ENCODE data around the gene FRMD4A.
A peak's percentile ranks its signal among the peaks of the same experiment; 100 is the strongest.

Gene FRMD4A

DNA sequence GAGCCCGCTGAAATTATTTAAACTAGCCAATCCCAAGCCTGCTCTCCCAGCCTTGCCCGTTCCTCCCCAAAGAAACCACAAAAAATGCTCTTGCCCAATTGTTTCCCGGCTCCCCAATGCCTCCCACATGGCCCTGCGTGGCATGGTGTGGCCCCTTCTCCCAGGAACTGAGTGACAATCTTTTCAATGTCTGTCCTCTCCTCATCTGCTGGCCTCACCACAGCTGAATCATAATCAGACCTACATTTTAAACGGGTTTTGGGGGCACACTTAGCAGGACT, 542.5 kb downstream of the FRMD4A start:
- Histone ChIP-seq H3K4me3 (ENCODE audit: insufficient read depth, low read length, poor library complexity, severe bottlenecking) (no peak overlapping the region), H3K36me3 (ENCODE audit: low read length) (no peaks in the 10 kb centered on the region), H3K9ac (ENCODE audit: low read length) (no peak overlapping the region), H3K79me2 (ENCODE audit: insufficient read depth, low read length) (no peaks in the 10 kb centered on the region), H3K9me3 (ENCODE audit: insufficient read depth, low read length) (no peaks in the 10 kb centered on the region), H4K20me1 (ENCODE audit: low read depth, low read length) (no peaks in the 10 kb centered on the region), H2AFZ (ENCODE audit: low read depth, low read length, severe bottlenecking) (no peak overlapping the region), H3K9me2 (replicated peaks; ENCODE audit: insufficient read depth, low read length) (no peaks in the 10 kb centered on the region), H3F3A (ENCODE audit: insufficient read depth) (no peaks in the 10 kb centered on the region), H3K27me3 (ENCODE audit: low read length) (no peaks in the 10 kb centered on the region), H3K27ac (ENCODE audit: low read depth, low read length) (0 out of 2 replicates have a peak overlapping the region, but pooled peaks have one; percentile 15), H3K4me2 (ENCODE audit: low read depth, low read length, poor library complexity, severe bottlenecking) (no peak overlapping the region)
- TF ChIP-seq EZH2phosphoT487 (conservative IDR thresholded peaks at IDR 0.05; ENCODE audit: low read length), result no peak
- TF ChIP-seq, protein P1, sequence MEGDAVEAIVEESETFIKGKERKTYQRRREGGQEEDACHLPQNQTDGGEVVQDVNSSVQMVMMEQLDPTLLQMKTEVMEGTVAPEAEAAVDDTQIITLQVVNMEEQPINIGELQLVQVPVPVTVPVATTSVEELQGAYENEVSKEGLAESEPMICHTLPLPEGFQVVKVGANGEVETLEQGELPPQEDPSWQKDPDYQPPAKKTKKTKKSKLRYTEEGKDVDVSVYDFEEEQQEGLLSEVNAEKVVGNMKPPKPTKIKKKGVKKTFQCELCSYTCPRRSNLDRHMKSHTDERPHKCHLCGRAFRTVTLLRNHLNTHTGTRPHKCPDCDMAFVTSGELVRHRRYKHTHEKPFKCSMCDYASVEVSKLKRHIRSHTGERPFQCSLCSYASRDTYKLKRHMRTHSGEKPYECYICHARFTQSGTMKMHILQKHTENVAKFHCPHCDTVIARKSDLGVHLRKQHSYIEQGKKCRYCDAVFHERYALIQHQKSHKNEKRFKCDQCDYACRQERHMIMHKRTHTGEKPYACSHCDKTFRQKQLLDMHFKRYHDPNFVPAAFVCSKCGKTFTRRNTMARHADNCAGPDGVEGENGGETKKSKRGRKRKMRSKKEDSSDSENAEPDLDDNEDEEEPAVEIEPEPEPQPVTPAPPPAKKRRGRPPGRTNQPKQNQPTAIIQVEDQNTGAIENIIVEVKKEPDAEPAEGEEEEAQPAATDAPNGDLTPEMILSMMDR (IDR thresholded peaks at IDR 0.05; ENCODE audit: insufficient read depth, low read length, poor library complexity, severe bottlenecking), result no peak

DNA sequence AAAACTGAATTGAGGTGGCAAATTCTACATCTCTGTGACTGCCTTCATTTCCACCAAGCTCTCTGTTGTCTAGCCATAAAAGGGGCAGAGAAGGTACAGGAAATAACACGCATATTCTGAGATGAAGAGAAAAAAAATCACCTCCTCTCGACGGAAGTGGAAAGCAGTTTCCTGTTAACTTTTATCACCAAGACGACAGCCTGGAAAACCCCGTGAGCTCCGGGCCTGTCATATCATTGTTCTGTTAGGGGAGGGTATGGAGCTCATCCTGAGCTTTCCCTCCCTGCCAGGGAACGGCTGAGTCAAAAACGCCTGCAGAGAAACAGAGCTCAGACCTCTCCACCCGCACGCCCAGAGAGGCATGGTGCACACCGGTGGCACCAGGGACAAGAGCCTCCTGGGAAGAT, 543.7 kb downstream of the FRMD4A start:
- Histone ChIP-seq H3K9me3 (ENCODE audit: insufficient read depth, low read length) (no peaks in the 10 kb centered on the region), H3K36me3 (ENCODE audit: low read length) (no peaks in the 10 kb centered on the region), H3F3A (ENCODE audit: insufficient read depth) (peaks cover 5% of the 10 kb centered on the region; the same call in 1 of the 2 replicates), H3K79me2 (ENCODE audit: insufficient read depth, low read length) (no peaks in the 10 kb centered on the region), H3K27ac (ENCODE audit: low read depth, low read length) (peak overlapping the region; percentile 87), H3K9ac (ENCODE audit: low read length) (peak overlapping the region; percentile 35), H3K27me3 (ENCODE audit: low read length) (no peaks in the 10 kb centered on the region), H3K9me2 (replicated peaks; ENCODE audit: insufficient read depth, low read length) (no peaks in the 10 kb centered on the region), H3K4me3 (ENCODE audit: insufficient read depth, low read length, poor library complexity, severe bottlenecking) (no peak overlapping the region), H3K4me2 (ENCODE audit: low read depth, low read length, poor library complexity, severe bottlenecking) (peak overlapping the region; percentile 45), H2AFZ (ENCODE audit: low read depth, low read length, severe bottlenecking) (peak overlapping the region; percentile 49), H4K20me1 (ENCODE audit: low read depth, low read length) (no peaks in the 10 kb centered on the region)
- TF ChIP-seq, protein P1 (IDR thresholded peaks at IDR 0.05; ENCODE audit: insufficient read depth, low read length, poor library complexity, severe bottlenecking), result no peak
- no peak for TF ChIP-seq EZH2phosphoT487 (conservative IDR thresholded peaks at IDR 0.05; ENCODE audit: low read length)

DNA sequence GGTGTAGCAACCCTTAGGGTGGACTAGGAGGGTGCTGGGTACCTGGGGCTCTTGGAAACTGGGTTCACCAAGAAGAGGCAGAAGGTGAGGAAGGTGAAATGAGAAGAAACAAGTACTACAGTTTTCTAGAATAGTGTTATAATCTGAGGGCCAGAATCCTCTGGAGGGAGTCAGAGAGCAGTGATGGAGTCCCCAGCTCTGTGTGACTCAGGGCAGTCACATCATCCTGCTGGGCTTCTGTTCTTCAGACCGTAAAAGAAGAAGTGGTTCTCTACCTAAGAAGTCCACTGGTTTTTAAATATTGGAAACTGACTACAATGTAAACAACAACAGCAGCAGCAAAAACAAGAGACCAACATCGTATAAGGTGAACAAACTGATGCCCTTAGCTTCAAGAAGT, 546.7 kb downstream of the FRMD4A start:
- peak overlapping the region; percentile 37 for H3K4me2 ChIP-seq (ENCODE audit: low read depth, low read length, poor library complexity, severe bottlenecking)

More for the DNA sequence above, 546.7 kb downstream of the FRMD4A start:
- H3K27me3 ChIP-seq (ENCODE audit: low read length), result no peaks in the 10 kb centered on the region
- H3F3A ChIP-seq (ENCODE audit: insufficient read depth), result peaks cover 5% of the 10 kb centered on the region; the same call in 1 of the 2 replicates
- H3K9ac ChIP-seq (ENCODE audit: low read length), result peak overlapping the region; percentile 23; the same call in 1 of the 2 replicates
- H3K4me3 ChIP-seq (ENCODE audit: insufficient read depth, low read length, poor library complexity, severe bottlenecking), result no peak overlapping the region
- TF ChIP-seq, protein P1 (IDR thresholded peaks at IDR 0.05; ENCODE audit: insufficient read depth, low read length, poor library complexity, severe bottlenecking), result peak; percentile 21
- TF ChIP-seq EZH2phosphoT487 (conservative IDR thresholded peaks at IDR 0.05; ENCODE audit: low read length), result no peak
- H2AFZ ChIP-seq (ENCODE audit: low read depth, low read length, severe bottlenecking), result no peak overlapping the region
- H3K9me3 ChIP-seq (ENCODE audit: insufficient read depth, low read length), result no peaks in the 10 kb centered on the region
- H3K27ac ChIP-seq (ENCODE audit: low read depth, low read length), result peak overlapping the region; percentile 87
- no peaks in the 10 kb centered on the region for H4K20me1 ChIP-seq (ENCODE audit: low read depth, low read length)
- H3K79me2 ChIP-seq (ENCODE audit: insufficient read depth, low read length), result no peaks in the 10 kb centered on the region
- no peaks in the 10 kb centered on the region for H3K36me3 ChIP-seq (ENCODE audit: low read length)
- no peaks in the 10 kb centered on the region for H3K9me2 ChIP-seq (replicated peaks; ENCODE audit: insufficient read depth, low read length)

All from SU-DHL-6 (cell line).